ENCODE results near the gene LRP2BP.
"Not testable (repeated sequence)": the region's sequence is repeated elsewhere in the genome, so short reads cannot be mapped to it uniquely, and the experiment has no call there.

Gene LRP2BP

DNA sequence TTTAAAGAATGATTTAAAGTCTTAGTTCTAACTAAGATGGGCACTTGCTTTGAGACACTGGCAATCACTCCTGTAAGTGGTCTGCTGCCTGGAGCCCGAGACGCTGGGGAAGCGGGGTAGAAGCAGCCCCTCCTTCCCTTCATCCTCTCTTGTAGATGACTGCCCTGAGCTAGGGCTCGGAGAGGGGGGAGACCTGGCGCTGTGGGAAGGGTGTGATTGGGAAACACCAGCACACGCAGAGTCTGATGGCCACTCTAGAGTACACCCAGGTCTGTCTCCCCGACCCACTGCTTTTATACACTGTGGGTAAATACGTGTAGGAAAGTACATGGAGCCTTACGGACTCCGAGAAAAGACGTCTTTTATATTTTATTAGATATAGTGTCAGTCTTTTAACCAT lies 24.0 kb downstream of the LRP2BP start:
- TF ChIP-seq, protein P1, sequence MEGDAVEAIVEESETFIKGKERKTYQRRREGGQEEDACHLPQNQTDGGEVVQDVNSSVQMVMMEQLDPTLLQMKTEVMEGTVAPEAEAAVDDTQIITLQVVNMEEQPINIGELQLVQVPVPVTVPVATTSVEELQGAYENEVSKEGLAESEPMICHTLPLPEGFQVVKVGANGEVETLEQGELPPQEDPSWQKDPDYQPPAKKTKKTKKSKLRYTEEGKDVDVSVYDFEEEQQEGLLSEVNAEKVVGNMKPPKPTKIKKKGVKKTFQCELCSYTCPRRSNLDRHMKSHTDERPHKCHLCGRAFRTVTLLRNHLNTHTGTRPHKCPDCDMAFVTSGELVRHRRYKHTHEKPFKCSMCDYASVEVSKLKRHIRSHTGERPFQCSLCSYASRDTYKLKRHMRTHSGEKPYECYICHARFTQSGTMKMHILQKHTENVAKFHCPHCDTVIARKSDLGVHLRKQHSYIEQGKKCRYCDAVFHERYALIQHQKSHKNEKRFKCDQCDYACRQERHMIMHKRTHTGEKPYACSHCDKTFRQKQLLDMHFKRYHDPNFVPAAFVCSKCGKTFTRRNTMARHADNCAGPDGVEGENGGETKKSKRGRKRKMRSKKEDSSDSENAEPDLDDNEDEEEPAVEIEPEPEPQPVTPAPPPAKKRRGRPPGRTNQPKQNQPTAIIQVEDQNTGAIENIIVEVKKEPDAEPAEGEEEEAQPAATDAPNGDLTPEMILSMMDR (IDR thresholded peaks at IDR 0.05; ENCODE audit: control extremely low read depth, extremely low read depth, low read depth, missing control alignments), result no peak
- DNase-seq (ENCODE audit: extremely low spot score), result no peak
- POLR2A ChIA-PET, result no interaction called here
- CTCF ChIA-PET, result interaction anchor here (2.5 kb wide), 1 partner anchor 9 kb away, joined by 5 read pairs; no protein-coding TSS in a partner anchor

DNA sequence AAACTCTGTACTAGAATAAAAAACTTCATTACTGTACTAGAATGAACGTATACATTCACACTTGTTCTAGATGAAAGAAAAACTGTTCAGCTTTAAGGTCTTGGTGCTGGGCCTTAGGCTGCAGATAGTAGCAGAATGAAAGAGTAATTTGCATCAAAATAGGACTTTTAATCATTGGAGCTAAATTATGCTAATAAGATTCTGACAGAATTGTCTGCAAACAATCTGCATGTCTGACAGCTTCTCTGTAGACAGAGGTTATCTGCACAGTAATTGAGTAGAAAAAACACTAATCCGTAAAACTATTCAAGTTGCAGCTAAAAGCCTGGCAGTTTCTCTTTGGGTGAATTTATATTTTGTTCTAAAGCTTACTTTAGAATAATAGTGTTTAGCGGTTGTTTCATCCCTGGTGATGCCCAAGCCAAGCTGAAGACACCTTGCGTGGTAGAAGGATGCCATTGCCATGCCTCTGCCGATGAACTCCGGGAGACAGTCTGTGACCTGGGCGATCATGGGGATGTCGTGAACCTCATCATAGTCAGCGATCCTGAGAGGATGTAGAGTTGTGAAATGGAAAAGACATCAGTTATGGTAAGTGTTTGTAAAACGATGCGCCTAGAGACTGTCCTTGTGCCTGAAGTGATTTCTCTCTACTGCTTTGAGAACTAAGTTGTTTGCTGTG lies 25.3 kb downstream of the LRP2BP start:
- CTCF ChIA-PET, result interaction anchor here (0.6 to 1.7 kb wide), 5 partner anchors 16 to 228 kb away, joined by 3 to 5 read pairs (median 3); no protein-coding TSS in a partner anchor
- POLR2A ChIA-PET, result interaction anchor here (0.5 kb wide), 1 partner anchor 102 kb away, joined by 3 read pairs; no protein-coding TSS in a partner anchor
- TF ChIP-seq, protein P1 (IDR thresholded peaks at IDR 0.05; ENCODE audit: control extremely low read depth, extremely low read depth, low read depth, missing control alignments), result no peak
- no peak for DNase-seq (ENCODE audit: extremely low spot score)

DNA sequence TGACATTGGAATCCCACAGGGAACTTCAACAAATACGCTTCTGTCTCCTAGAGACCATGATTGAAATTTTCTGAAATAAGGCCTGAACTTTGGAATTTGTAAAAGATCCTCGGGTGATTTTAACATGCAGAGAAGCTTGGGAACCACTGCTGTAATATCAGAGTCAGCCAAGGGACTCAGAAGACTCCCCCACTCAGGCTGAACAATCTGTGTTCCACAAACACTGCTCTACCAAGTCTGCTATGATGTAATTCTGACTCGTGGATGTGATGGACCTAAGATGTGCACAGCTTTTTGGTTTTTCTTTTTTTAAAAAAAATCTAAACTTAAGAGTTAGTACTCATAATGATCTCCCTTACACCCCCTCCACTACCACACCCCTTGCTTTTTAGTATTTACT lies 26.0 kb downstream of the LRP2BP start:
- TF ChIP-seq, protein P1 (IDR thresholded peaks at IDR 0.05; ENCODE audit: control extremely low read depth, extremely low read depth, low read depth, missing control alignments), result no peak
- DNase-seq (ENCODE audit: extremely low spot score), result no peak
- ChIA-PET POLR2A (no interaction called here), CTCF (interaction anchor here (0.6 to 1.7 kb wide), 3 partner anchors 17 to 228 kb away, joined by 3 to 5 read pairs (median 4); no protein-coding TSS in a partner anchor)

DNA sequence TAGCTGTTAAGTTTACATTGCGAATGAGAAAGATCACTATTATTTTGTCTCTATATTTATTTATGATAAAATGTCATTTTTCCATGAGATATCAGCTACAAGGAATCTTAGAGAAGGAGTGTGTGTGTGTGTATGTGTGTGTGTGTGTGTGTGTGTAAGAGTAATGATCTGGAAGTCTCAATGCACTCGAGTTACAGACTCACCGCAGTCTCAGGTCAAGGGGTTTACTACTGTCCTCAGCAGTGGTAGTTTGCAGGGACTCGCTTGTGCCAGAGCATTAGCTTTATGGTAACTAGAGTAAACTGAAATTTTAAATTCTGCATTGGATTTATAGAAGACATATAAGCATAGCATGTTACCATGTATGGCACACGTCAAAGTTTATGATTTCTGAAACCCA lies 30.8 kb downstream of the LRP2BP start:
- POLR2A ChIA-PET, result no interaction called here
- CTCF ChIA-PET, result interaction anchor here (0.8 to 1.4 kb wide), 5 partner anchors 9 to 20 kb away, joined by 3 to 6 read pairs (median 3); no protein-coding TSS in a partner anchor
- DNase-seq (ENCODE audit: extremely low spot score), result no peak
- TF ChIP-seq, protein P1 (IDR thresholded peaks at IDR 0.05; ENCODE audit: control extremely low read depth, extremely low read depth, low read depth, missing control alignments), result no peak

DNA sequence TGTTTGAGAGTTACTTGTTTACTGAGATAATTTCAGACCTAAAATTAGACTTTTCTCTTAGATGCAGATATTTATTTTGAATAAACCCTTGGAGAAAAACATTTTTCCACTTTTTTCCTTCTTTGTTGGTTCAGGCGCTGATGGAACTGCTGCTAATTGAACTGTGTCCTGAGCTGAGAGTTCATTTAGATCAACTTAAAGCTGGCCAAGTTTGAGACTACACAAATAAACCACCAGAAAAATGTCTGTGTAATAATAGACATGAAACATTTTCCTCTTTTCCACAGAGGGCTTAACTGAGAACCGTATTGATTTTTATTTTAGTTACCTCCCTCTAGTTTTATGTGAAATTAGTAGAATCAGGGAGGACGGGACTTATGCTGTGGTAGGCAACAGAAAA lies 32.5 kb downstream of the LRP2BP start:
- TF ChIP-seq, protein P1 (IDR thresholded peaks at IDR 0.05; ENCODE audit: control extremely low read depth, extremely low read depth, low read depth, missing control alignments), result no peak

DNA sequence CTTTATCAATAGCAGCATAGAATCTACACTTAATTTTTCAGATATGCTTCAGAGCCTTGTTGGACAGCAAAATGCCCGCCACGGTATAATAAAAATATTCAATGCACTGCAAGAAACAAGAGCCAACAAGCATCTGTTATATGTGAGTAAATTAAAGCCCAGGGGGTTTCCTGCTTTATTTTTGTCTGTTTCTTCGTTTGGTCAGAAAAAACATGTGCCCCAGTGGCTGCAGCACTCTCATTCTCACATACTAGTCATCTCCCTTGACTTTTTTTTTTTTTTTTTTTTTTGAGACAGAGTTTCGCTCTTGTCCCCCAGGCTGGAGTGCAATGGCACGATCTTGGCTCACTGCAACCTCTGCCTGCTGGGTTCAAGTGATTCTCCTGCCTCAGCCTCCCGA lies 33.2 kb downstream of the LRP2BP start:
- CTCF ChIA-PET, result interaction anchor here (1.2 to 1.6 kb wide), 4 partner anchors 8 to 130 kb away, joined by 3 to 5 read pairs (median 4); no protein-coding TSS in a partner anchor
- POLR2A ChIA-PET, result not testable (repeated sequence)

More for the DNA sequence above, 32.5 kb downstream of the LRP2BP start:
- ChIA-PET POLR2A (no interaction called here), CTCF (interaction anchor here (1.5 to 1.6 kb wide), 2 partner anchors 9 to 10 kb away, joined by 4 to 5 read pairs; no protein-coding TSS in a partner anchor)
- no peak for DNase-seq (ENCODE audit: extremely low spot score)

DNA sequence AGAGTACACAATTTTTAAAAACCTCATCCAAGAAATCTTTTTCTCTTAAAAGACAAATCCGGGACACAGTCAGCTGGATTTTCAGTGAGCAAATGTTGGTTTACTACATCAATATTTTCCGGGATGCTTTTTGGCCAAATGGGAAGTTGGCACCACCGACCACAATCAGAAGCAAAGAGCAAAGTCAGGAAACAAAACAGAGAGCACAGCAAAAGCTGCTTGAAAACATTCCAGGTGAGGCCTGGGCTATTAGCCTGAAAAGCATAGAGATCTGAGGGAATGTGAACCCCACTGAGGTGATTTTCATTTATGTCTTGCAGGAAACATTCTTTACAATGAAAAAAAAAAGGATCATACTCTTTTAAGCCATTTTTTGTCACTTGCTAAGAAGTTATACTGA lies 33.9 kb downstream of the LRP2BP start:
- CTCF ChIA-PET, result interaction anchor here (1.2 to 1.6 kb wide), 4 partner anchors 7 to 129 kb away, joined by 3 to 5 read pairs (median 4); no protein-coding TSS in a partner anchor
- POLR2A ChIA-PET, result no interaction called here
- DNase-seq (ENCODE audit: extremely low spot score), result no peak
- TF ChIP-seq, protein P1 (IDR thresholded peaks at IDR 0.05; ENCODE audit: control extremely low read depth, extremely low read depth, low read depth, missing control alignments), result no peak

More for the DNA sequence above, 33.2 kb downstream of the LRP2BP start:
- not testable (repeated sequence) for DNase-seq (ENCODE audit: extremely low spot score)

All from GM10248 (cell line).